ENCODE results near the gene ZNF354C.

The ZNF354C gene

GRCh38 chr5:179113945-179114641, 53.9 kb downstream of the ZNF354C start:
- no peak for TF ChIP-seq CTCF (IDR thresholded peaks at IDR 0.05; ENCODE audit: borderline replicate concordance, control extremely low read depth, extremely low read depth, insufficient read depth, missing control alignments)
- in situ Hi-C loops (cut with MboI; ENCODE audit: low sequenced_read_pairs, unreplicated experiment): no loop called here
- no peak for DNase-seq (ENCODE audit: low spot score)

GRCh38 chr5:179114756-179115155, 54.6 kb downstream of the ZNF354C start:
- in situ Hi-C loops (cut with MboI; ENCODE audit: low sequenced_read_pairs, unreplicated experiment): no loop called here
- DNase-seq (ENCODE audit: low spot score): no peak

GRCh38 chr5:179115307-179115706, 55.1 kb downstream of the ZNF354C start:
- DNase-seq (ENCODE audit: low spot score): no peak
- in situ Hi-C loops (cut with MboI; ENCODE audit: low sequenced_read_pairs, unreplicated experiment): no loop called here
- no peak for TF ChIP-seq CTCF (IDR thresholded peaks at IDR 0.05; ENCODE audit: borderline replicate concordance, control extremely low read depth, extremely low read depth, insufficient read depth, missing control alignments)

More at GRCh38 chr5:179114756-179115155, 54.6 kb downstream of the ZNF354C start:
- no peak for TF ChIP-seq CTCF (IDR thresholded peaks at IDR 0.05; ENCODE audit: borderline replicate concordance, control extremely low read depth, extremely low read depth, insufficient read depth, missing control alignments)

GRCh38 chr5:179115845-179116524, 55.8 kb downstream of the ZNF354C start:
- DNase-seq (ENCODE audit: low spot score): no peak
- in situ Hi-C loops (cut with MboI; ENCODE audit: low sequenced_read_pairs, unreplicated experiment): no loop called here
- TF ChIP-seq CTCF (IDR thresholded peaks at IDR 0.05; ENCODE audit: borderline replicate concordance, control extremely low read depth, extremely low read depth, insufficient read depth, missing control alignments): no peak

- no peak for TF ChIP-seq CTCF (IDR thresholded peaks at IDR 0.05; ENCODE audit: borderline replicate concordance, control extremely low read depth, extremely low read depth, insufficient read depth, missing control alignments)
- no peak for DNase-seq (ENCODE audit: low spot score)
- in situ Hi-C loops (cut with MboI; ENCODE audit: low sequenced_read_pairs, unreplicated experiment): no loop called here
These were observed 58.2 kb downstream of the ZNF354C start for GRCh38 chr5:179118338-179118737.

GRCh38 chr5:179118756-179119414, 58.7 kb downstream of the ZNF354C start:
- no peak for DNase-seq (ENCODE audit: low spot score)
- in situ Hi-C loops (cut with MboI; ENCODE audit: low sequenced_read_pairs, unreplicated experiment): no loop called here
- no peak for TF ChIP-seq CTCF (IDR thresholded peaks at IDR 0.05; ENCODE audit: borderline replicate concordance, control extremely low read depth, extremely low read depth, insufficient read depth, missing control alignments)

Measured in GM13976 (cell line).